ENCODE results near the gene CEP128. TPM values are rescaled to one million over a fixed set of nuclear protein-coding genes. Genes with fewer than 3 reads are reported as not detected.
A peak's percentile ranks its signal among the peaks of the same experiment; 100 is the strongest.

Gene CEP128
- total RNA-seq, 8 experiments from 2014 or later: 1.7 to 12.7 (median 5.2) TPM

DNA sequence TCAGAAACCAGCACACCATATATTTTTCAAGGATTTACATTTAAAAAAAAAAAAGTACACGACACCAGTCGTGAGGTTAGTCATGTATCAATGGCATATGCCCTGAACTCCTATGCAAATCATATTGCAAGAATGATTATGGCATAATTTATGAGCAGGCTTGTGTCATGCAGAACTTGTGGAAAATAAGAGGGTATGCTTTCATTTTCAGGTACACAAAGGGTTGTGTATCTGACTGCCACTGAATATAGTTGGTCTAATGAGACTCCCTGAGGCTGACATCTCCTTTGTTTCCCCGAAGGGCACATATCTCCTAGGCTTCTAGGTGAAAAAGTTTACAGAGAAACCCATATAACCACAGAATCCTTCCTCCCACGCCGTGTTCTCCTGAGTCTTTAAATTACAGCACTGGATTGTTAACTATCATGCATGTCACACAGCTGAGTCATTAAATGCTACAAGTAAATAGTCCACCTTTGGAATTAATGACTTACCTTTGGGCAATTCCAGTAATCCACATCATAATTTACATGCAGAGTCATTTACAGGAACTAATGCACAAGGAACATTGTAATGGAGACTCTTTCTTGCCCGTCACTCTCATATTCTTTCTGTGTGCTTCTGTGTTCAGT, 373.5 kb downstream of the CEP128 start:
- H3K27ac ChIP-seq: no peak overlapping the region
- H3K4me1 ChIP-seq (replicated peaks in 1 of 2): no peaks in the 10 kb centered on the region
- H3K4me3 ChIP-seq: no peak overlapping the region
- ATAC-seq (replicated peaks in 6 of 8): peak in 4 of 8 experiments; percentile 26 to 91 (median 81)
- 0 to 78% (median 50%) methylated on average over 2 to 6 of the region's 6 CpGs; no CpG with 5 or more reads in 2 of the 10 experiments for WGBS, 10 experiments
- in situ Hi-C loops (cut with MboI; ENCODE audit: low pct_unique_long_range_greater_than_20kb in 2 of 9, low sequenced_read_pairs in 9 of 9, unreplicated experiment in 9 of 9): no loop called here

- in situ Hi-C loops (cut with MboI; ENCODE audit: low pct_unique_long_range_greater_than_20kb in 2 of 9, low sequenced_read_pairs in 9 of 9, unreplicated experiment in 9 of 9): no loop called here
- 52 to 84% (median 73%) methylated on average over 1 to 5 of the region's 5 CpGs; no CpG with 5 or more reads in 4 of the 10 experiments for WGBS, 10 experiments
- no peak for ATAC-seq (replicated peaks in 6 of 8)
- no peaks in the 10 kb centered on the region for H3K4me1 ChIP-seq (replicated peaks in 1 of 2)
- H3K4me3 ChIP-seq: no peak overlapping the region
- no peak overlapping the region for H3K27ac ChIP-seq
Observed at GRCh38 chr14:80565001-80565400, 376.5 kb downstream of the CEP128 start.

DNA sequence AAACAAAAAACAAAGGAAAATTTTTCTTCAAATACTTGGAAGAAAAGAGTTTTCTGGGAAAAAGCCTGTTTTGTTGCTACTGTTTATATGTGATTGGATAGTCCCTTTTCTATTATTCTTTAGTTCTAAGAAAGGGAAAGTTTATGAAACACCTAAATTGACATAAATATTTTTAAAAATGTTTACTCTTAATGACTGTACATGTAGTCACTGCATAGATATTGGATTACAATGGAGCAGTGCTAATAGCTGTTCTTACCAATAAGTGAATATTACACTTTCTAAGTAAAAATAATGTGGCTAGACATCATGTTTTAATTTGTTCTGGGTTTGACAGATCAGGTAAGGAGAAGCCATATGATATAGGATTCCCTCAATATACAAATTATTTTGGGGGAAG, 377.5 kb downstream of the CEP128 start:
- no peak overlapping the region for H3K27ac ChIP-seq
- in situ Hi-C loops (cut with MboI; ENCODE audit: low pct_unique_long_range_greater_than_20kb in 2 of 9, low sequenced_read_pairs in 9 of 9, unreplicated experiment in 9 of 9): no loop called here
- H3K4me1 ChIP-seq (replicated peaks in 1 of 2): no peaks in the 10 kb centered on the region
- no peak for ATAC-seq (replicated peaks in 6 of 8)
- no peak overlapping the region for H3K4me3 ChIP-seq

DNA sequence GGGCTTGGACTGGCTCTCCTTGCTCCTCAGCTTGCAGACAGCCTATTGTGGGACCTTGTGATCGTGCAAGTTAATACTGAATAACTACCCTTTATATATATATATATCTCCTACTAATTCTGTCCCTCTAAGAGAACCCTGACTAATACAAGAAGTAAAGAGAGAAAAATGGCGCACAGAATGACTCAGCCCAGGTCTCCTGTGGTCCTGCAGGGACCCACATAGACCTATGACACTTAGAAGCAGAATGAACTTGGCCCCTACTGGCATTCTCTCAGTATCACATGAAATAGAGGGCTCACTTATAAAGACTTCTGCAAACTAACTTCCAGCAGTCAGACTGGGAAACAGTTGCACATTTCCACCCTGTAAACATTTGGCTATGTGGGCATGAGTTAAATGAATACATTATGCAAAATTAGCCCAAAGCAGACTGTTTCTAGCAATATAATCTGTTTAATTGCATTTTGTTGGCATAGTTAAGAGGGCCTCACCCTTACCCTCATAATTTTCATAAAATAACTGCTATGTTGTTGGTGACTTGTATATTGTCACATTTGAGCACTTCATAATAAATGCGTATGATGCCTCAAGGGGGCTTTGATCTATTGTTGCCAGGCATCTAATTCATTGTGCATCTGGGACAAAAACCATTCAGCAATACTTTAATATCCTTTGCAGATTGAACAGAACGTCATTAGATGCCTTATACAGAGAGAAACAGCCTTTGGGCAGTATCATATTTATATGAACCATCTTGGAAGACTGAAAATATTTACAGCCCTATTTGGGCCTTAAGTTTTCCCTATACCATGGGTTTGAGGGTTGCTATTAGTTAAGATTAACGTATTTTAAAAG, 380.5 kb downstream of the CEP128 start:
- ATAC-seq (replicated peaks in 6 of 8): peak in 3 of 8 experiments; percentile 81 to 92 (median 88)
- Histone ChIP-seq H3K27ac (no peak overlapping the region), H3K4me1 (replicated peaks in 1 of 2) (no peaks in the 10 kb centered on the region), H3K4me3 (no peak overlapping the region)
- 30 to 100% (median 86%) methylated on average over 1 to 5 of the region's 5 CpGs for WGBS, 10 experiments
- in situ Hi-C loops (cut with MboI; ENCODE audit: low pct_unique_long_range_greater_than_20kb in 2 of 9, low sequenced_read_pairs in 9 of 9, unreplicated experiment in 9 of 9): no loop called here

- H3K27ac ChIP-seq: no peak overlapping the region
- ATAC-seq (replicated peaks in 6 of 8): peak in 2 of 8 experiments; percentile 53 to 71
- no peak overlapping the region for H3K4me3 ChIP-seq
- no peaks in the 10 kb centered on the region for H3K4me1 ChIP-seq (replicated peaks in 1 of 2)
- in situ Hi-C loops (cut with MboI; ENCODE audit: low pct_unique_long_range_greater_than_20kb in 2 of 9, low sequenced_read_pairs in 9 of 9, unreplicated experiment in 9 of 9): no loop called here
- WGBS, 10 experiments: 6 to 100% (median 85%) methylated on average over 1 to 2 of the region's 2 CpGs
Observed at GRCh38 chr14:80554139-80554538, 387.4 kb downstream of the CEP128 start.

DNA sequence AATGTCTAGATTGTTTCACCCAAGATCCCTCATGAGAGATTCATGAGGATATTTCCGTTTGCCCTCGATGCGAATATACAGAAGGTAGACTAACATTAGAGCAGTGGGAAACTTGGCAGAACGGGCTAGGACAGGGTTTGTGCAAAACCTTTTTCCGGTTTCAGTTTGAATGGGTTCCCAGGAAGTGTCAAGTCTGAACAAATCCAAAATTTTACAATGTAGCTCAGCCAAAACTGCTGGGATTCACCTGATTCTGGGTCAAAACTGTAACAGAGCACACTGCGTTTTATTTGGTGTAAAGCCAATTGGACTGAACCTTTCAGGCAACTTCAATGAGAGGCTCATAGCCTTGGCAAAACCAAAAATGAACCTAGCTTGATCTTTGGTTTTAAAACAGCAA, 392.4 kb downstream of the CEP128 start:
- 78 to 98% (median 92%) methylated on average over 3 to 6 of the region's 6 CpGs for WGBS, 10 experiments
- Histone ChIP-seq H3K4me1 (replicated peaks in 1 of 2) (no peaks in the 10 kb centered on the region), H3K27ac (no peak overlapping the region), H3K4me3 (no peak overlapping the region)
- in situ Hi-C loops (cut with MboI; ENCODE audit: low pct_unique_long_range_greater_than_20kb in 2 of 9, low sequenced_read_pairs in 9 of 9, unreplicated experiment in 9 of 9): no loop called here
- no peak for ATAC-seq (replicated peaks in 6 of 8)

GRCh38 chr14:80545935-80546854, 395.3 kb downstream of the CEP128 start:
- WGBS, 10 experiments: 53 to 100% (median 87%) methylated on average over 1 to 4 of the region's 4 CpGs
- no peak overlapping the region for H3K27ac ChIP-seq
- no peak overlapping the region for H3K4me3 ChIP-seq
- H3K4me1 ChIP-seq (replicated peaks in 1 of 2): no peaks in the 10 kb centered on the region
- peak in 2 of 8 experiments; percentile 42 to 61 for ATAC-seq (replicated peaks in 6 of 8)
- in situ Hi-C loops (cut with MboI; ENCODE audit: low pct_unique_long_range_greater_than_20kb in 2 of 9, low sequenced_read_pairs in 9 of 9, unreplicated experiment in 9 of 9): no loop called here

DNA sequence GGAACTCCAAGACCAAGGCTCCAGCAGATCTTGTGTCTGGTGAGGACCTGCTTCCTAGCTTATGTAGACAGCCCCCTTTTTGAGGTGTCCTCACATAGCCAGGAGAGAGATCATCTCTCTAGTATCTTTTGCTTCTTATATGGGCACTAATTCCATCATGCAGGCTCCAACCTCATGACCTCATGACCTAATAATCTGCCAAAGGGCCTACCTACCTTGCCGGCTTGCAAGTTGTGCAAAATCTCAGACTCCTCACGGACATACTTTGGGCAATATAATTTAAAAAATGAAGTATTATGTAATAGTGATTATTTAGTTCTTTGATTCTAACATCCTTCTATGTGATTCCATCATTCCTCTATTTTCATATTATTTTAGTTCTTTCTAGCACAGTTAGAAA, 397.2 kb downstream of the CEP128 start:
- no peak for ATAC-seq (replicated peaks in 6 of 8)
- WGBS, 10 experiments: 67 to 100% (median 100%) methylated on average over 1 to 2 of the region's 2 CpGs; no CpG with 5 or more reads in 1 of the 10 experiments
- H3K4me3 ChIP-seq: no peak overlapping the region
- H3K4me1 ChIP-seq (replicated peaks in 1 of 2): no peaks in the 10 kb centered on the region
- H3K27ac ChIP-seq: no peak overlapping the region
- in situ Hi-C loops (cut with MboI; ENCODE audit: low pct_unique_long_range_greater_than_20kb in 2 of 9, low sequenced_read_pairs in 9 of 9, unreplicated experiment in 9 of 9): no loop called here

- 88 to 100% (median 96%) methylated on average over 1 to 2 of the region's 2 CpGs; no CpG with 5 or more reads in 2 of the 10 experiments for WGBS, 10 experiments
- in situ Hi-C loops (cut with MboI; ENCODE audit: low pct_unique_long_range_greater_than_20kb in 2 of 9, low sequenced_read_pairs in 9 of 9, unreplicated experiment in 9 of 9): no loop called here
Observed at GRCh38 chr14:80543211-80543610, 398.3 kb downstream of the CEP128 start.

DNA sequence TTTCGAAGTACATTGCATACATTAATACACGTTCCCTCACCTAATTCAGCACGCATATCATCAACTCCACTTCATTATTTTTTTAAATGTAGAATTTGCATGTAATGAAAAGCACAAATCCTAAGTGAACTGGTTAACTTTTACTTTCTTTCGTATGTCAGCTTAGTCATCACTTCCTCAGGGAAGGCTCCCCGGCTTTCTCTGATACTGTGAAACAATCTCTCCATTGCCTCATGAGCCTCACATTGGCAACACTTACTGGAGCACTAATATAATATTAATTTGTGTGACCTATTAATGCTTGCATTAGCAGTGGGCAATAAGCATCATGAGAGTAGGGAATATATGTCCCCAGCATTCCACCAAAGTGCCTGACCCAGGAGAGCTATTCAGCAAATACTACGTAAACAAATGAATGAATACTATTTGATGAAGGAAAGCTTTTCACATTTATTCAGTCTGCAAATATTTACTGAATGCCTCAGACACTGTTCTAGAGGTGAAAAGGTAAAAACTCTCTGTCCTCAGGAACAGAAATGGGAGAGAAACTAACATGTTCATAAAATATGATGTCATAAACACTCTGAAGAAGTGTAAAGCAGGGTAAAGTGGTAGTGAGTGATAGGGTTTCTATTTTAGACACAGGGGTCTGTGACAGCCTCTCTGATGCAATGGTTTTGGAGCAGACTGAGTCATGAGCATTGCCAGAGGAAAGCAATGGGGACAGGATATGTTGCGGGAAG, 402.7 kb downstream of the CEP128 start:
- in situ Hi-C loops (cut with MboI; ENCODE audit: low pct_unique_long_range_greater_than_20kb in 2 of 9, low sequenced_read_pairs in 9 of 9, unreplicated experiment in 9 of 9): no loop called here
- 80 to 100% (median 93%) methylated on average over 2 to 7 of the region's 7 CpGs for WGBS, 10 experiments
- H3K27ac ChIP-seq: no peak overlapping the region
- H3K4me1 ChIP-seq (replicated peaks in 1 of 2): no peaks in the 10 kb centered on the region
- no peak overlapping the region for H3K4me3 ChIP-seq
- ATAC-seq (replicated peaks in 6 of 8): peak in 2 of 8 experiments; percentile 35 to 64

More at GRCh38 chr14:80543211-80543610, 398.3 kb downstream of the CEP128 start:
- Histone ChIP-seq H3K27ac (no peak overlapping the region), H3K4me1 (replicated peaks in 1 of 2) (no peaks in the 10 kb centered on the region), H3K4me3 (no peak overlapping the region)
- no peak for ATAC-seq (replicated peaks in 6 of 8)

- WGBS, 10 experiments: 41 to 100% (median 92%) methylated on average over 2 to 5 of the region's 5 CpGs; no CpG with 5 or more reads in 1 of the 10 experiments
Observed at GRCh38 chr14:80537626-80538025, 403.9 kb downstream of the CEP128 start.

DNA sequence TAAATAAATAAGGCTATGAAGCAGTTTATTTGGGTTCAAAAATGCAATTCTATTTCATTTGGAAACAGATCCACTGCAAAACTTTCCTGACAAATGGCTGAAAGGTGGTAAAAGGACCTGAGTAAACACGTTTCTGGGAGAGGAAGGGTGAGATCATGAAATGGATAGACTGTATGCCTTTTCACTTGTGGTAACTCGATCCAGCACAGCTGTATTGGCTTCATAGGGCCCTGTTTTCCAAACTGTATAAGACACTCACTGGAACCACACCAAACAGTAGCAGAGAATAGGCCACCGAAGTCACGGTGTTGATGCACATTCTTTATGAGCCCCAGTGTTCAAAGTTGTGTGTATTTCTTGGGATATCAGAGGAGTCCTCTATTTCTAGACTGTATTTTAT, 405.1 kb downstream of the CEP128 start:
- Histone ChIP-seq H3K4me1 (replicated peaks in 1 of 2) (no peaks in the 10 kb centered on the region), H3K27ac (no peak overlapping the region), H3K4me3 (no peak overlapping the region)
- WGBS, 10 experiments: 18 to 89% (median 64%) methylated on average over 1 to 4 of the region's 4 CpGs; no CpG with 5 or more reads in 1 of the 10 experiments
- in situ Hi-C loops (cut with MboI; ENCODE audit: low pct_unique_long_range_greater_than_20kb in 2 of 9, low sequenced_read_pairs in 9 of 9, unreplicated experiment in 9 of 9): no loop called here
- ATAC-seq (replicated peaks in 6 of 8): no peak

More at GRCh38 chr14:80537626-80538025, 403.9 kb downstream of the CEP128 start:
- H3K4me3 ChIP-seq: no peak overlapping the region
- H3K4me1 ChIP-seq (replicated peaks in 1 of 2): no peaks in the 10 kb centered on the region
- in situ Hi-C loops (cut with MboI; ENCODE audit: low pct_unique_long_range_greater_than_20kb in 2 of 9, low sequenced_read_pairs in 9 of 9, unreplicated experiment in 9 of 9): no loop called here
- ATAC-seq (replicated peaks in 6 of 8): peak in 3 of 8 experiments; percentile 54 to 96 (median 90)
- no peak overlapping the region for H3K27ac ChIP-seq

Measured in motor neuron (in vitro differentiated cells).